Liver (tissue), 9 donors: ENCODE measurements around the gene GRIN2A. TPM values are rescaled to one million over a fixed set of nuclear protein-coding genes. Genes with fewer than 3 reads are reported as not detected.

Source experiments
- DNase-seq: peaks from one replicate; pipeline ENCODE4 v3.0.0-alpha.2; 2017; ENCODE audit warnings: low spot score
- H3K27ac ChIP-seq, 2 donors: one replicate each; pipeline ENCODE4 v1.7.0; 2013; ENCODE audit warnings: inconsistent platforms in 2 of 2, low read length in 2 of 2, control low read depth in 1 of 2, low read depth in 1 of 2, mild to moderate bottlenecking in 1 of 2
- H3K27me3 ChIP-seq, 4 donors: one replicate each; pipeline versions ENCODE4 v1.6.1 to v1.7.0; 2013; ENCODE audit warnings: low read length in 3 of 4, inconsistent platforms in 1 of 4, mild to moderate bottlenecking in 1 of 4, moderate library complexity in 1 of 4; ENCODE audit not compliant: control insufficient read depth in 4 of 4, insufficient read depth in 4 of 4
- H3K36me3 ChIP-seq, 4 donors: one replicate each; pipeline versions ENCODE4 v1.6.1 to v1.7.0; 2013; ENCODE audit warnings: low read length in 3 of 4, mild to moderate bottlenecking in 3 of 4, low read depth in 1 of 4, moderate library complexity in 1 of 4; ENCODE audit not compliant: control insufficient read depth in 4 of 4, insufficient read depth in 3 of 4
- H3K4me1 ChIP-seq, 4 donors: one replicate each; pipeline versions ENCODE4 v1.6.1 to v1.7.0; 2013; ENCODE audit warnings: low read length in 3 of 4, mild to moderate bottlenecking in 3 of 4, moderate library complexity in 1 of 4; ENCODE audit not compliant: control insufficient read depth in 4 of 4, insufficient read depth in 4 of 4
- H3K4me3 ChIP-seq, 3 donors: one replicate each; pipeline versions ENCODE4 v1.6.1 to v1.7.0; 2013; ENCODE audit warnings: low read length in 3 of 3, control low read depth in 1 of 3, low read depth in 1 of 3, mild to moderate bottlenecking in 1 of 3
- H3K9ac ChIP-seq, 2 donors: one replicate each; pipeline ENCODE4 v1.7.0; 2013; ENCODE audit warnings: low read length in 2 of 2, mild to moderate bottlenecking in 2 of 2, moderate library complexity in 2 of 2, control low read depth in 1 of 2, low read depth in 1 of 2
- H3K9me3 ChIP-seq, 4 donors: one replicate each; pipeline versions ENCODE4 v1.6.1 to v1.7.0; 2013; ENCODE audit warnings: low read length in 3 of 4; ENCODE audit not compliant: control insufficient read depth in 4 of 4
- CTCF ChIP-seq: fragments of 150-350 bp; IDR thresholded peaks from 2 replicates; pipeline ENCODE4 v1.5.1; 2017; ENCODE audit warnings: improper control_type of control experiment, low read depth, low read length; ENCODE audit not compliant: missing input control
- FOXA1 ChIP-seq: IDR thresholded peaks from 2 replicates; pipeline ENCODE4 v1.6.1; 2016; ENCODE audit warnings: antibody characterized with exemption
- FOXA2 ChIP-seq: IDR thresholded peaks from 2 replicates; pipeline ENCODE4 v1.6.1; 2016; ENCODE audit warnings: antibody characterized with exemption
- HNF4A ChIP-seq, 2 donors: conservative IDR thresholded peaks; 2 replicates each; pipeline ENCODE4 v1.6.1; 2016; ENCODE audit warnings: antibody characterized with exemption in 2 of 2, mild to moderate bottlenecking in 2 of 2
- HNF4G ChIP-seq: IDR thresholded peaks from 2 replicates; pipeline ENCODE4 v1.6.1; 2016; ENCODE audit warnings: antibody characterized with exemption
- JUND ChIP-seq, 2 donors: IDR thresholded peaks; 2 replicates each; pipeline ENCODE4 v1.6.1; 2016; ENCODE audit warnings: antibody characterized with exemption in 2 of 2
- MAX ChIP-seq: IDR thresholded peaks from 2 replicates; pipeline ENCODE4 v1.6.1; 2016; ENCODE audit warnings: antibody characterized with exemption
- RAD21 ChIP-seq, 2 donors: IDR thresholded peaks; 2 replicates each; pipeline ENCODE4 v1.6.1; 2016; ENCODE audit warnings: antibody characterized with exemption in 2 of 2, mild to moderate bottlenecking in 2 of 2
- REST ChIP-seq: IDR thresholded peaks from 2 replicates; pipeline ENCODE4 v1.6.1; 2016; ENCODE audit warnings: antibody characterized with exemption, mild to moderate bottlenecking
- SP1 ChIP-seq: IDR thresholded peaks from 2 replicates; pipeline ENCODE4 v1.6.1; 2018; ENCODE audit warnings: antibody characterized with exemption, mild to moderate bottlenecking
- TAF1 ChIP-seq: conservative IDR thresholded peaks from 2 replicates; pipeline ENCODE4 v1.6.1; 2016; ENCODE audit warnings: antibody characterized with exemption, mild to moderate bottlenecking
- ZBTB33 ChIP-seq: IDR thresholded peaks from 2 replicates; pipeline ENCODE4 v1.6.1; 2016; ENCODE audit warnings: antibody characterized with exemption
- WGBS: extraction: QIAGEN DNeasy Blood & Tissue Kit; methylation state at CpG from one replicate; pipeline ENCODE4 v1.1.7; 2013; 5-methylcytosine and 5-hydroxymethylcytosine counted together
- polyA plus RNA-seq, 2 donors: library from polyadenylated mRNA; stranded (reverse) in 1 of 2; unstranded in 1 of 2; fragments of 200-250 nt in 1 of 2; fragments of >200 nt in 1 of 2; fragmentation: Nextera tagmentation in 1 of 2; extraction: Ambion mirVana in 1 of 2; gene quantifications; one replicate each; pipeline versions ENCODE4 v1.2.1 to v1.2.3, GENCODE V29; 2013 to 2015
- total RNA-seq, 2 donors: library from RNA; depleted of rRNA; stranded (reverse); fragments of >200 nt; gene quantifications; one replicate each; pipeline ENCODE4 v1.2.3, GENCODE V29; 2014
- TF ChIP-seq, protein P1 (sequence below): IDR thresholded peaks from 2 replicates; pipeline ENCODE4 v1.6.1; 2016; ENCODE audit warnings: antibody characterized with exemption
- donor health status: healthy.
- donor health status: healthy.
- donor health status: healthy.
- donor health status: healthy.
- donor health status: healthy.

GRIN2A gene
- total and polyA plus RNA-seq, 4 donors, result under 0.01 to 0.08 (median 0.07) TPM; not detected in 1

- WGBS, result 82% methylated on average over 5 of the region's 5 CpGs
- H3K36me3 ChIP-seq, result no peaks in the 10 kb centered on the region
- peaks cover 0 to 3% (median 0%) of the 10 kb centered on the region in 4 donors for H3K27me3 ChIP-seq
- H3K27ac ChIP-seq, result no peak overlapping the region
- H3K4me3 ChIP-seq, result no peak overlapping the region
- H3K9me3 ChIP-seq, result peaks cover 0 to 1% (median 0%) of the 10 kb centered on the region in 4 donors
- no peak for DNase-seq
- no peaks in the 10 kb centered on the region for H3K4me1 ChIP-seq
- TF ChIP-seq RAD21 (IDR thresholded peaks at IDR 0.05) (no peak), TAF1 (no peak), HNF4G (no peak), FOXA2 (no peak), REST (no peak)
- TF ChIP-seq, protein P1, sequence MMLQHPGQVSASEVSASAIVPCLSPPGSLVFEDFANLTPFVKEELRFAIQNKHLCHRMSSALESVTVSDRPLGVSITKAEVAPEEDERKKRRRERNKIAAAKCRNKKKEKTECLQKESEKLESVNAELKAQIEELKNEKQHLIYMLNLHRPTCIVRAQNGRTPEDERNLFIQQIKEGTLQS, result no peak
- no peak overlapping the region for H3K9ac ChIP-seq
Measured at GRCh38 chr16:10137341-10137740, 44.9 kb downstream of the GRIN2A start.

DNA sequence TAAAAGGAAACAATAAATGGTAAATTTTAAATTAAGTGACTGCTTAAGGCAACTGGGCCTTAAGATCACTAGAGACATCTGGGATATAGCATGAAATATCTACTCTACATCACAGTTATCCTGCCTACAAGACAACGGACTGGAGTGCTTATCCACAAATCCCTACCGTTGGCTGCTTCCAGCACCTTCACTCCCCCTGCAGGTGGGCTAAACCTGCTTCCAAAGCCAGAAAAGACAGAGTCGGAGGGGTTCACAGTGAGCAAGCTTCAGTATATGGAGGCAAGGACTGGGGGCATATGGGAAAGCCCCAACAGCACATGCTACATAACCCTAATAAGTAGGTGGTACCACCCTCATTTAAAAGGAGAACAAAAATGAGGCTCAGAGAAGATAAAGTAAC is 45.3 kb downstream of the GRIN2A start:
- TF ChIP-seq FOXA1 (no peak), JUND (IDR thresholded peaks at IDR 0.05) (no peak), REST (no peak)
- TF ChIP-seq, protein P1, result no peak
- Histone ChIP-seq H3K9me3 (peaks cover 0 to 2% (median 0%) of the 10 kb centered on the region in 4 donors), H3K36me3 (no peaks in the 10 kb centered on the region), H3K9ac (no peak overlapping the region), H3K27ac (no peak overlapping the region), H3K4me3 (no peak overlapping the region), H3K27me3 (peaks cover 0 to 3% (median 0%) of the 10 kb centered on the region in 4 donors), H3K4me1 (no peaks in the 10 kb centered on the region)
- DNase-seq, result no peak
- 34% methylated on average over 3 of the region's 3 CpGs for WGBS

DNA sequence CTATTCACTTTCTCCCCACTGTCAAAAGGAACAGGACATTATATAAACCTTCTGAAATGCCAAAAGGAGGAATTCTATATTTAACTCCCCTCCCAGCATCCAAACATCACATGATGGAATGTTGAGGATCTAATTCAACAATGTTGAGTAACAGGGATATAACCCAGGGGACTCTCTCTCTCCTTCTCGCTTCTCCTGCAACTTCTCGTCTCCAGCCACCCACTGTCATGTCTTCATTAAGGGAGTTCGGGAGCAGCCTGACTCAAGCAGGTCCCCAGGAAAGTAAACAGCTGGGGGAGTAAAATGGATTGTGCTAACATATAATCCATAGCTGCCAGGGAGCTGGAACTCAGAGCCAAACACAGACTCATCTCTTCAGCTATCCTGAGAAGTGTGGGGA is 51.7 kb downstream of the GRIN2A start:
- Histone ChIP-seq H3K9me3 (peaks cover 0 to 2% (median 0%) of the 10 kb centered on the region in 4 donors), H3K27me3 (peaks cover 0 to 4% (median 0%) of the 10 kb centered on the region in 4 donors), H3K4me1 (no peaks in the 10 kb centered on the region), H3K4me3 (no peak overlapping the region), H3K27ac (no peak overlapping the region), H3K36me3 (no peaks in the 10 kb centered on the region), H3K9ac (no peak overlapping the region)
- no peak for DNase-seq
- 72% methylated on average over 3 of the region's 3 CpGs for WGBS
- TF ChIP-seq MAX (no peak), ZBTB33 (no peak), TAF1 (no peak), HNF4A (conservative IDR thresholded peaks at IDR 0.05) (no peak), CTCF (no peak), SP1 (no peak), HNF4G (no peak)
